Measurements from ENCODE around the gene EPS8L2. TPM values are rescaled to one million over a fixed set of nuclear protein-coding genes. Genes with fewer than 3 reads are reported as not detected.
A peak's percentile ranks its signal among the peaks of the same experiment; 100 is the strongest.

EPS8L2 gene
- total RNA-seq, 4 donors from 2014 or later, result 5.6 to 31.6 (median 24.9) TPM

DNA sequence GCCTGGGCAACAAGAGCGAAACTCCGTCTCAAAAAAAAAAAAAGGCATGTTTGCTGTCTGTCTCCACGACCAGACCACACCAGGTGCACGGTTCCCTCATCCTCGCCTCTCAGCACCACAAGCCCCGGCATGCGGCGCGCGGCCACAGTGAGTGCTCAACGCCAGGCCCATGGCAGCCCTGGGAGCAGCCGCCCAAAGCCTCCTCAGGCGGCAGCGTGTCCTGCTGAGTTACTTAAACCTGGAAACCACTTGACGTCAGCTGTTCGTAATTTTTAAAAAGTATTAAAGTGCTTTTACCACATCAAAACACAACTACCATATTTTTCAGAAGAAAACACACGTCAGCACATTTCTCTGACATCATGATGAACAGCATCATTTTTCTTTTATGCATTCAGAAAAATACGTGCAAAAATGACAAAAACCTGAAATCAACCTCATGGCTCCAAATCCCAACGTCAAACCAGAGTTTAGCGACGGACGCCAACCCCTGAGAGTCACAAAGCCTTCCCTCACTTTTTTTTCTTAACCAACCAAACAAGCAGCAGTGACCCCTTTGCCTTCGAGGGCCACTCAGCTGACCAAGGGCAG lies 13.1 kb upstream of the EPS8L2 start:
- intact Hi-C loops (cut with DNase I), result no loop called here
- Histone ChIP-seq H3K4me1 (peaks cover 29 to 39% (median 37%) of the 10 kb centered on the region in 4 donors), H3K27me3 (no peaks in the 10 kb centered on the region), H3K27ac (replicated peaks in 1 of 4) (peak overlapping the region in 3 of 4 donors; percentile 96 to 100 (median 99)), H3K9me3 (no peaks in the 10 kb centered on the region), H3K4me3 (peak overlapping the region in 3 of 4 donors; percentile 85 to 95 (median 87)), H3K36me3 (peaks cover 9 to 27% (median 21%) of the 10 kb centered on the region in 4 donors)
- no peak for DNase-seq (ENCODE audit: extremely low spot score)
- WGBS, result 83% methylated on average over 23 of the region's 23 CpGs
- TF ChIP-seq POLR2AphosphoS5 (IDR thresholded peaks at IDR 0.05) (no peak), EP300 (IDR thresholded peaks at IDR 0.05) (no peak), POLR2A (IDR thresholded peaks at IDR 0.05; ENCODE audit: low read depth) (no peak)
- TF ChIP-seq, protein P1, sequence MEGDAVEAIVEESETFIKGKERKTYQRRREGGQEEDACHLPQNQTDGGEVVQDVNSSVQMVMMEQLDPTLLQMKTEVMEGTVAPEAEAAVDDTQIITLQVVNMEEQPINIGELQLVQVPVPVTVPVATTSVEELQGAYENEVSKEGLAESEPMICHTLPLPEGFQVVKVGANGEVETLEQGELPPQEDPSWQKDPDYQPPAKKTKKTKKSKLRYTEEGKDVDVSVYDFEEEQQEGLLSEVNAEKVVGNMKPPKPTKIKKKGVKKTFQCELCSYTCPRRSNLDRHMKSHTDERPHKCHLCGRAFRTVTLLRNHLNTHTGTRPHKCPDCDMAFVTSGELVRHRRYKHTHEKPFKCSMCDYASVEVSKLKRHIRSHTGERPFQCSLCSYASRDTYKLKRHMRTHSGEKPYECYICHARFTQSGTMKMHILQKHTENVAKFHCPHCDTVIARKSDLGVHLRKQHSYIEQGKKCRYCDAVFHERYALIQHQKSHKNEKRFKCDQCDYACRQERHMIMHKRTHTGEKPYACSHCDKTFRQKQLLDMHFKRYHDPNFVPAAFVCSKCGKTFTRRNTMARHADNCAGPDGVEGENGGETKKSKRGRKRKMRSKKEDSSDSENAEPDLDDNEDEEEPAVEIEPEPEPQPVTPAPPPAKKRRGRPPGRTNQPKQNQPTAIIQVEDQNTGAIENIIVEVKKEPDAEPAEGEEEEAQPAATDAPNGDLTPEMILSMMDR (IDR thresholded peaks at IDR 0.05), result no peak

DNA sequence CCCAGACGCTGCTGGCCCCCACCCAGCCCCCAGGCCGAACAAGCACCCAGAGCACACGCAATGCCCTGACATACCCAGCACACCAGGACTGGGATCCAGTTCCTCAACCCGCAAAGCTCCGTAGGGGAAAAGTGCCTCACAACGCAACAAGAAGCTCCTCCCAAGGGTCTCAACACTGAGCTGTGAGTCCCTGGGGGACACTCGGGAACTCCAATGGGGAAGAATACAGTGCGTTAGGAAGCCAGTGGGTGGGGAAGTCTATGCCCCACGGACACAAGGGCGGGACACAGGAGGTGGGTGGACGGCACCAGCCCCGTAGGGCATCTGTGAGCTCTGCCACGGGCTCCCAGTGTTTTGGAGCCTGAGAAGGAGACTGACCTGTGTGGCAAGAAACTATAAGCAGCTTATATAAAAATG lies 12.6 kb upstream of the EPS8L2 start:
- intact Hi-C loops (cut with DNase I), result no loop called here
- TF ChIP-seq POLR2A (IDR thresholded peaks at IDR 0.05; ENCODE audit: low read depth), result no peak
- no peak for TF ChIP-seq EP300 (IDR thresholded peaks at IDR 0.05)
- TF ChIP-seq POLR2AphosphoS5 (IDR thresholded peaks at IDR 0.05), result no peak
- TF ChIP-seq, protein P1 (IDR thresholded peaks at IDR 0.05), result no peak
- DNase-seq (ENCODE audit: extremely low spot score), result no peak
- Histone ChIP-seq H3K4me1 (peaks cover 34 to 44% (median 42%) of the 10 kb centered on the region in 4 donors), H3K27me3 (no peaks in the 10 kb centered on the region), H3K9me3 (no peaks in the 10 kb centered on the region), H3K4me3 (peak overlapping the region; percentile 85 to 95 (median 88)), H3K27ac (replicated peaks in 1 of 4) (peak overlapping the region; percentile 94 to 100 (median 98)), H3K36me3 (peaks cover 4 to 22% (median 16%) of the 10 kb centered on the region in 4 donors)
- WGBS, result 43% methylated on average over 10 of the region's 13 CpGs

DNA sequence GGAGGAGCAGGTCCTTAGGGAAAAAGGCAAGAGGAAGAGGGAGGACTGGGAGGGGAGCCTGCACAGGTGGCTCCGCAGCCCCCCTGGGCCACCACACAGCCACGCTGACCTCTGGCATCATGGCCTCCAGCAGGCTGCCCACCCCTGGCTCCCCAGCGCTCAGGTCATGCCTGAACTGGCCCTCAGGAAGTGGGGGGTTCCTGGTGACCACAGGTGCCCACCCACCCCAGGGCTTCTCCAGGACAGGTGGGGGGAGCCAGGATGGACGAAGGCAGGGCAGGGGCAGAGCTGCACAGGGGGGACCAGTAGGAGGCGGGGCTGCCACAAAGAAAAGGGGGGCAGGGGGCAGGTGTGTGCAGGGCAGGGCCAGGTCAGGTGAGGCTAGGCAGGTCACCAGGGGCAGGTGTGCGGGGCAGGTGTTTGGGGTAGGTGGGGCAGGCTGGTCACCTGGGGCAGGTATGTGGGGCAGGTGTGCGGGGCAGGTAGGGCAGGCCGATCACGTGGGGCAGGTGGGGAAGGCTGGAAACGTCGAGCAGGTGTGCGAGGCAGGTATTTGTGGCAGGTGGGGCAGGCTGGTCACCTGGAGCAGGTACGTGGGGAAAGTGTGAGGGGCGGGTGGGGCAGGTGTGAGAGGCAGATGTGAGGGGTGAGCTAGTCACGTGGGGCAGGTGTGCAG lies 12.0 kb upstream of the EPS8L2 start:
- peaks cover 0 to 18% (median 13%) of the 10 kb centered on the region in 4 donors for H3K36me3 ChIP-seq
- no peak for TF ChIP-seq POLR2A (IDR thresholded peaks at IDR 0.05; ENCODE audit: low read depth)
- no peak for TF ChIP-seq EP300 (IDR thresholded peaks at IDR 0.05)
- no peak for TF ChIP-seq POLR2AphosphoS5 (IDR thresholded peaks at IDR 0.05)
- TF ChIP-seq, protein P1 (IDR thresholded peaks at IDR 0.05), result no peak
- WGBS, result 67% methylated on average over 15 of the region's 15 CpGs
- H3K27me3 ChIP-seq, result no peaks in the 10 kb centered on the region
- H3K4me1 ChIP-seq, result peaks cover 34 to 50% (median 48%) of the 10 kb centered on the region in 4 donors
- no peak for DNase-seq (ENCODE audit: extremely low spot score)
- intact Hi-C loops (cut with DNase I), result no loop called here
- H3K4me3 ChIP-seq, result peak overlapping the region; percentile 85 to 95 (median 88)
- H3K9me3 ChIP-seq, result no peaks in the 10 kb centered on the region
- peak overlapping the region; percentile 94 to 100 (median 98) for H3K27ac ChIP-seq (replicated peaks in 1 of 4)

DNA sequence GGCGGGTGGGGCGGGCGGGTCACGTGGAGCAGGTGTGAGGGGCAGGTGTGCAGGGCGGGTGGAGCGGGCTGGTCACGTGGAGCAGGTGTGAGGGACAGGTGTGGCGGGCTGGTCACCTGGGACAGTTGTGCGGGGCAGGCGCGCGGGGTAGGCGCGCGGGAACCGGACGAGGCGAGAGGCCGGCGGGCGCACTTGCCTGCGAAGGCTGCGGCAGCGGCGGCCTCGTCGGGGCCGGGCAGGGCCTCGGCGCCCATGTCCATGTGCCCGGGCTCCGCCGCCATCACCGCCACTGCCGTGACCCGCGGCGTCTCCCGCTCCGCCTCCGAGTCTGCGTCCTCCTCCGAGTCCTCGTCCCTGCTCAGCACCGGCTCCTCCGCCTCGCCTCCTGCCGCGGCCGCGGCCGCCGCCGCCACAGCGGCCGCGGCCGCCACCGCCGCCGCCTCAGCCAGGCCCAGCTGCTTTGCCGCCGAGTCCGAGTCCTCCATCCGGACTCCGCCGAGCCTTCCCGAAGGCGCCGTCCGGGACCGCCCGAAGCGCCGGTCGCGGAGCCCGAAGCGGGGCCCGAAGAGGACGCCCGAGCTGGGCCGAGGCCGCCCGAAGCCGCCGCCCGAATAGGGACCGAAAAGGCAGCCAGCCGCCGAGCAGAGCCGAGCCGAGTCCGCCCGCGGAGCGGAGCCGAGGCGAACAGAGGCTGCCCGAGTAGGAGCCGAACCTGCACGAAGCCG lies 11.3 kb upstream of the EPS8L2 start, which contains the start of gene DEAF1:
Gene DEAF1 (minus strand): TSS at position 660 of the 725 bp plus-strand sequence. CDS start 175 bp downstream, at position 485.
- H3K36me3 ChIP-seq, result peaks cover 0 to 18% (median 7%) of the 10 kb centered on the region in 4 donors
- no peaks in the 10 kb centered on the region for H3K27me3 ChIP-seq
- WGBS, result 24% methylated on average over 9 of the region's 103 CpGs
- DNase-seq (ENCODE audit: extremely low spot score), result peak; percentile 99
- H3K4me1 ChIP-seq, result peaks cover 34 to 57% (median 52%) of the 10 kb centered on the region in 4 donors
- intact Hi-C loops (cut with DNase I), result no loop called here
- TF ChIP-seq POLR2AphosphoS5 (IDR thresholded peaks at IDR 0.05) (peak in 1 of 2 donors; percentile 51), POLR2A (IDR thresholded peaks at IDR 0.05; ENCODE audit: low read depth) (no peak)
- no peaks in the 10 kb centered on the region for H3K9me3 ChIP-seq
- H3K4me3 ChIP-seq, result peak within 1 kb of the TSS; percentile 85 to 95 (median 88)
- peak within 1 kb of the TSS; percentile 94 to 100 (median 98) for H3K27ac ChIP-seq (replicated peaks in 1 of 4)

DNA sequence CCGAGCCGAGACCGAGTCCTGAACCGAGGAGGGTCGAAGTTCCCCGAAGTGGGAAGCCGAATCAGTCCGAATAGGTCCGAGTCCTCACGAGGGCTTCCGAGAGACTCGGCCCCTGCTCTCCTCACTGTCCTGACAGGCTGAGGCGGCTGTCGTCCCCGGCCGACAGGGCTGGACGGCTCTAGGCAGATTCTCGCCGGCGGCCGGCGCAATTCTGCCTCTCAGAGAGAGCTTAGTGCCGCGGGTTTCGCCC lies 10.8 kb upstream of the EPS8L2 start:
- Histone ChIP-seq H3K9me3 (no peaks in the 10 kb centered on the region), H3K36me3 (peaks cover 0 to 21% (median 8%) of the 10 kb centered on the region in 4 donors), H3K27ac (replicated peaks in 1 of 4) (peak overlapping the region; percentile 94 to 100 (median 98)), H3K4me1 (peaks cover 34 to 58% (median 53%) of the 10 kb centered on the region in 4 donors), H3K4me3 (peak overlapping the region; percentile 85 to 95 (median 88)), H3K27me3 (no peaks in the 10 kb centered on the region)
- intact Hi-C loops (cut with DNase I), result no loop called here
- WGBS, result no CpG with 5 or more reads among the region's 25 CpGs
- DNase-seq (ENCODE audit: extremely low spot score), result no peak
- TF ChIP-seq EP300 (IDR thresholded peaks at IDR 0.05) (no peak), POLR2A (IDR thresholded peaks at IDR 0.05; ENCODE audit: low read depth) (no peak)
